Endometrium (tissue), 2 donors: ENCODE measurements around the gene FOXN1.
"Not testable (repeated sequence)": the region's sequence is repeated elsewhere in the genome, so short reads cannot be mapped to it uniquely, and the experiment has no call there.

Experiments used
- FAIRE-seq: peaks from 2 replicates; lab custom pipeline; 2012; peaks lifted over from hg19 to GRCh38; lab: Jason Lieb, UNC
- donor health status: control.
- donor health status: control.

Gene FOXN1

DNA sequence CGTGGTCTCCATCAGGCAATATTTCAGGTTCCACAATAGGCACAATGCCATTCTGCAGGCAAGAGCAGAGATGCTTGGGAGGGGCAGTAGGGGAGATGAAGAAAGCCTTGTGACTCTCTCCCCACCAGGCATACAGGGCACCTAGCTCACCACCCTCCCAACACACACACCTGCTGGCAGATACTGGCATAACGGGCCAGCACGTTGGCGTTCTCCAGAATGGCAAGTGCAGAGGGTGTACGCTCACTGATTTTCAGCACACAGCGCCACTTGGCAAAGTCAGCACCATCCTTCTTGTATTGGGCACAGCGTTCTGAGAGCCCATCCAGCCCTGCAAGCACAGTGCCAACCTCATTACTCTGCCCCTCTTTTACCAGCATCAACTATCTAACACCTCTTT, 68.4 kb downstream of the FOXN1 start:
- FAIRE-seq, result no peak

DNA sequence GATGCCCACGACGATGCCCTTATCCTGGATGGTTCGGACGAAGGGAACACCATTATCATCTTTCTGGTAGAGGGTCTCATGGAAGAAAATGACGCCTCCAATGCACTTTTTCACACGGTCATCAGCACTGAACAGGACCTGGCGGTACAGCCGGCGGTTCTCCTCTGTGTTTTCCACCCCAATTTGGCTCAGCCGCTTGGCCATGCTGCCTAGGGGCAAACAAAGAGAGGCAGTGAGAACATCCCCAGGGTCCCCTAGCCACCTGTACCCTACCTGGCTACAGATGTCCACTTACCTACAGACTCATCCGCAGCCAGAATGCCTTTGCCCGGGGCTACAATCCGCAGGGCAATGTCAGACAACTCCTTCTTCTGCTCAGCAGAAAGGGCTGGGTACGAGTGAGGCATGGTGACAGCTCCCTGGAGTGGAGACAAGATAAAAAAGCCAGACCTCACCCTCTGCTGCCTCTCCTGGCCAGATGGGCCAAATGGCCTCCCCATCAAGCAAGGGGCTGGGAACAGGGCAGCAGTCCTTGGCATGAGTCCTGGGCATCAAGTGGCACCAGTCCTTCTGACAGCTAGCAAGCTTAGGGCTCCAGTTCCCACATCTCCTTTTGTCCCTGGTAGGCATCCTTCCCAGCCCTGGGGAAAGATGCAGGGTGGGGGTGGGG, 69.1 kb downstream of the FOXN1 start:
- FAIRE-seq, result no peak

DNA sequence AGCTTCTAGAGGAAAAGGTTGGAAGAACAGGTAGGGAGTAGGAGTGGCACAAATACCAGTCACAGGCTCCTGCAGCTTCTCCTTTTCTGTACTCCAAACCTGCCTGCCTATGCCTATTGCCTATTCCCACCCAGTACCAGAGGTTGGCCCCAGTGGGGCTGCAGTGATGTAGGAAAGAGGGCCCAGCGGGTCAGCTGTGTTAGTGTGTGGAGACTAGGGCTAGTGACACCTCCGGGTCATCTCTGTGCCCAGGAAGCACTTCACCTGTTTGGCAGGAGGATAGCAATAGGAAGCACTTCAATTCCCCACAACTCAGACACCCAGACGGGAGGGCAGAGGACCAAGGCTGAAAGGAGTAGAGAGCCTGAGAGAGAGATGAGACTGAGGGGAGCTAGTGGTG, 69.9 kb downstream of the FOXN1 start:
- FAIRE-seq, result not testable (repeated sequence)

DNA sequence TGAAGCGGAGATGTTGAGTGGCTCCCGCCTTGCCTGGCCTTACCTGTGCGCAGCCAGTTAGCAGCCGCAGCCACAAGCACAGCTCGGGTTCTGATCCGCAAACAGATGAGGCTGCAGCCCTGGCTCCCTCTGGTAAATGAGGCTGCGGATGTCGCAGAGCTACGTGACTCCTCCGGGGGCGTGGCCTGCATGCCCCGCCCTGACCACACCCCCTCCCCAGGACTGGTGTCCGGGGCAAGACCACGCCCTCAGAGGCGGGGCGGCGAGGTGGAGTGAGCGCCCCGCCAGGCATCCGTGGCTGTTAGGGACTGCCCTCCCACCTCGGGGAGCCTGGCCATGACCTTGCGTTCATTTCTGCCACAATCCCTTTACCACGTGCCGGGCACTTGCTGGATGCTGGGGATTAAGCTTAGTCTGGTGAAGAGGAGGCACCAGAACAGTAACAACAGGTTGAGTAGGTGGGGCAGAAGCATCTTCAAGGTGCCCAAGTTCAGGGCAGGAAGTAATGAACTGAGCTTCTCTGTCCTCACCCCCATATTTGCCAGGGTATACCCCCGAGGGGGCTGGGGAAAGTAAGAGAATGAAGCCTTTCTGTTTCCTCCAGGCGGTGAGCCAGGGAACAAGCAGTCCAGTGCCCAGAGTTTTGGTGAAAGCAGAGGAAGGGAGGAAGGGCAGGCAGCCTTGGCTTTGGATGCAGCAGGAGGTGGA, 70.8 kb downstream of the FOXN1 start, which contains the start of gene ALDOC:
Gene ALDOC (minus strand): TSS at position 138 of the 708 bp plus-strand sequence. CDS start 1,363 bp downstream, outside the sequence.
- FAIRE-seq, result no peak

DNA sequence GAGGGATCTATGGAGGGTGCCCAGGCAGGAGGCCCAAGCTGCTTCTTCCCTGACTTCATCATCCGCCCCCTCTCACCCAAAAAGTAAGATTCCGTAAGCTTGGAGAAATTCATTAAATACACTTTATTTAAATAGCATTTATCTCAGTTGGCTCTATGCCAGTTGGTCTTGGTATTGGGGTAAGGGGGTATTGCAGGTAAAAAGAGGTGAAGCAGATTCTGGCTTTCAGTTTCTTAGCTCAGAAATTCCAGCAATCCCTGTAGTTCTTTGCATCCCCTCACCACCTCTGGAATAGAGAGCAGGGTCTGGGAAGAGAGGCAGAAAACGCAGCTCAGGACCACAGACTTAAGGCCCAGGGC, 71.3 kb downstream of the FOXN1 start:
- no peak for FAIRE-seq

DNA sequence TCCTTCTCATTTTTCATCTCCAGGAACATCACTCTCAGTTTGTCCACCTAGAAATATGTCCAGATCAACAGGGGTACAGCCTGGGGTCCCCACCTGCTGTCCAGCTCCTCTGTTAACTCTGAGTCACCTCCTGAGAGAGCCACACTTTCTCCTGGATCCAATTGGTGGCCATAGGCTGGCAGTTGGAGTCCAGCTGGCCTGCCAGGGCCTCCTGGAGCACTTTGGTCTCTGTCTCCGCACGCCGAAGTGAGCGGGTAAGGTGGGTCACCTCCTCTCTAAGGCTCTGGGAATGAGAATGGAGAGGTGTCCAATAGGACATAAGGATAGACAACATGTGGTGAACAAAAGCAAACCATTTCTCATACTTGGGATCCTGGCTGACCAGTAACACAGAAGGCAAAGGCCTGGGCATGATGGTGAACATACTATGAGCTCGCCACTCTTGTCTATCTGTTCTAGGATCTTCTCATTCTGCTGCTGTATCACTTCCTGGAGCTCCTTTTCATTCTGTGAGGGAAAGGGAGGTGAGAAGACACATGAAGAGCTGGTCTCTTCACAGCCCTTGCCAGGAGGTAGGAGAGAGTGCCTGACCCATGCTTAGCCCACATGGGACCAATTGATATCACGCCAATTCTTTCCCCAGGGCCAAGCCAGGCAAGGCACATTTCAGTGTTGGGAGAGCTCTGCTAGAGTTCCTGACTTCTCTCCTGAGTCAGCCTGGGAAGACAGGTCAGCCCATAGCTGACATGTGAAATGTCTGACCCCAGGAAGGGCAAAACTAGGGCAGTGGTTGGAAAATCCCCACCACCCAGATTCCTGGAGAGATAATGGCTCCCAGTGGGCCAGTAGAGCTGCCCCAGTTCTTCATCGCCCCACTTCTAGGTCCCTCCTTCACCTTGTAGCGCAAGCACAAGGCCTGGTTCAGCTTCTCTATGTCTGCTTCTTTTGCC, 72.4 kb downstream of the FOXN1 start:
- no peak for FAIRE-seq

DNA sequence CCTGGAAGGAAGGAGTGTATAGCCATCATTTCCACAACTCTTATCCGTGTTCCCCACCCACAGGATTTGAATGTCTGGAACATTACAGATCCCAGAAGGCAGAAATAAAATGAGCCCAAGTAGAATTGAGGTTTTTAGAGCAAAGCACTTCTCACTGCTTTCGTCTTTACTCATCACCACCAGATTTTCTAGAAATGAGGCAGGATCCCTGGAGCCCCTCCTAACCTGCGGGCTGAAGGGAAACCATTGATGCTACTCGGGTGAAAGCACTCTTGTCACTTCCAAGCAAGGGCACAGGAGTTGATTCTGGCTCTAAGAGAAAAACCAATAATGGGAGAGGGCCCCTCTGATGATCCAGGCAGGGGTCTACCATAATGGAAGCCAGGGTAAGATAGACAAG, 73.4 kb downstream of the FOXN1 start:
- FAIRE-seq, result no peak

DNA sequence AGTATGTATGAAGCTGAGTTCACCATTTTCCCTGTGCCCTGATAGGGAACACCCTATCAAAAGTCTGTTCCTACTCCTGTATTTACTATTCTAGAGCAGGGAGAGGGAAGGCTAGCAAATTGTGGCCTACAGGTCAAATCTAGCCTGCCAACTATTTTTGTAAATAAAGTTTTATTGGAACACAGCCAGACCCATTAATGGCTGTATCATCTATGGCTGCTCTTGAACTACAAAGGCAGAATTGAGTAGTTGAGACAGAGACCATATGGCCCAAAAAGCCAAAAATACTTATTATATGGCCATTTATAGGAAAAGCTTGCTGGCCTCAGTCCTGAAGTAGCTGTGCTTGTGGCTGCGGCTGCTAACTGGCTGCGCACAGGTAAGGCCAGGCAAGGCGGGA, 74.8 kb downstream of the FOXN1 start:
- no peak for FAIRE-seq

DNA sequence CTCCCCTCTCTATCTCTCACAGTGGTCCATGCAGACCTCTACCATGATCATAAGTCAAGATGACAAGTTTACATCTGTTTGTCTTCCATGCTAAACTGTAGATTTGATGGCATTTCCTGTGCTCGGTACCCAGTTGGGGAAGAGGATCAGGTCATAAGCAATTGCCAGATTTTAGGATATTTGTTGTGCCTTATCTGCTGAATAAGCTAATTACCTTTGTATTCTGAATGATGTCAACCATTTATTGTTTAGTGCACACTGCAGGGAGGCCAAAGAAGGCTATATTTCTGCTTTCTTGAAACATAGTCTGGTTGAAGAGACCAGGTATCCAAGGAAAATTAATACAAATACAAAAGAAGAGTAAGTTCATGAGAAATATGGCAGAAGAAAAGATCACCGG, 76.4 kb downstream of the FOXN1 start:
- no peak for FAIRE-seq

DNA sequence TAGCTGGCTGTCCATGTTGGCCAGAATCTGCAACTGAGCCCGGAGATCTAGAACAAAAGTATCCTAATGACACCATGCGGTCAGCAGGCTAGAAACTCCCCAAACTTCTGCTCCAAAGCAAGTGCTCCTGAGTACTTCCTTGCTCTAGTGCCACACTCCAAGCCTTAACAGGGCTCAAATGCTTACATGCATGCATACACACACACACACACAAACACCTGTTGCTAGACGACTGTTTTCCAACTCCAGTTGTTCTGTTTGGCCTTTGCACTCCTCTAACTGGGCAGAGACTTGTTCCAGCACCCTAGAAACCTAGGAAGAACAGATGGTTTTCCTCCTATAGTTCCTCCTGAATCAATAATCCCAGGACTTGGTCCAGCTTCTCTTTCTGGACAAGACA, 78.3 kb downstream of the FOXN1 start:
- no peak for FAIRE-seq

DNA sequence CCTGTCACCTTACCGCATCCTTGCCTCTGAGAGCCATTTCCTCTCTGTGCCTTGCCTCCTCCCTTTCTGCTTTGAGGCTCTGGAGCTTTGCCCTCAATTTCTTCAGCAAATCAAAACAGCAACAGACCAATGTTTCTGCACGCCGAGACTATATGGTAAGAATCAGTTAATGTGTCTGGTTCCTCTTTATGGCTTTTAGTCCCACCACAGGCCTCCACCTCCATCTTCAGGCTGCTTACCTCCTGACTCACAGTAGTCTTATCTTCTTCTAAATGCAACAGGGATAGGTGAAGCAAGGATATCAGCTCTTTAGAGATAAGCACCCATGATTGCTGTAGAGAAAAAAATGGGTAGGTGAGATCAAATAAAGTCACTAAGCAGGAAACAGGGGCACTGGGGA, 79.7 kb downstream of the FOXN1 start:
- no peak for FAIRE-seq
